Measurements from ENCODE around the gene PLD3. TPM values are rescaled to one million over a fixed set of nuclear protein-coding genes. Genes with fewer than 3 reads are reported as not detected.

Gene PLD3
- total RNA-seq, 1 donor: 136 TPM

GRCh38 chr19:40312533-40312932 is 36.0 kb upstream of the PLD3 start:
- Histone ChIP-seq H3K27me3 (ENCODE audit: insufficient read depth, low read length) (no peaks in the 10 kb centered on the region), H3K4me3 (ENCODE audit: insufficient read depth, low read length) (no peak overlapping the region), H3K9me3 (ENCODE audit: low read depth, low read length) (no peaks in the 10 kb centered on the region), H3K36me3 (ENCODE audit: insufficient read depth, low read length) (peaks cover 2% of the 10 kb centered on the region), H2AFZ (ENCODE audit: low read length) (no peak overlapping the region), H3K27ac (ENCODE audit: low read depth, low read length) (no peak overlapping the region), H3K4me1 (ENCODE audit: insufficient read depth, low read length) (no peaks in the 10 kb centered on the region), H4K20me1 (ENCODE audit: insufficient read depth, low read length) (no peaks in the 10 kb centered on the region), H3K4me2 (ENCODE audit: insufficient read depth, low read length) (no peak overlapping the region), H3K79me2 (ENCODE audit: insufficient read depth, low read length) (no peaks in the 10 kb centered on the region)
- no peak for DNase-seq (ENCODE audit: insufficient read length, low spot score, missing footprints)
- TF ChIP-seq, protein P1, sequence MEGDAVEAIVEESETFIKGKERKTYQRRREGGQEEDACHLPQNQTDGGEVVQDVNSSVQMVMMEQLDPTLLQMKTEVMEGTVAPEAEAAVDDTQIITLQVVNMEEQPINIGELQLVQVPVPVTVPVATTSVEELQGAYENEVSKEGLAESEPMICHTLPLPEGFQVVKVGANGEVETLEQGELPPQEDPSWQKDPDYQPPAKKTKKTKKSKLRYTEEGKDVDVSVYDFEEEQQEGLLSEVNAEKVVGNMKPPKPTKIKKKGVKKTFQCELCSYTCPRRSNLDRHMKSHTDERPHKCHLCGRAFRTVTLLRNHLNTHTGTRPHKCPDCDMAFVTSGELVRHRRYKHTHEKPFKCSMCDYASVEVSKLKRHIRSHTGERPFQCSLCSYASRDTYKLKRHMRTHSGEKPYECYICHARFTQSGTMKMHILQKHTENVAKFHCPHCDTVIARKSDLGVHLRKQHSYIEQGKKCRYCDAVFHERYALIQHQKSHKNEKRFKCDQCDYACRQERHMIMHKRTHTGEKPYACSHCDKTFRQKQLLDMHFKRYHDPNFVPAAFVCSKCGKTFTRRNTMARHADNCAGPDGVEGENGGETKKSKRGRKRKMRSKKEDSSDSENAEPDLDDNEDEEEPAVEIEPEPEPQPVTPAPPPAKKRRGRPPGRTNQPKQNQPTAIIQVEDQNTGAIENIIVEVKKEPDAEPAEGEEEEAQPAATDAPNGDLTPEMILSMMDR (IDR thresholded peaks at IDR 0.05; ENCODE audit: extremely low read depth, low read depth, low read length): no peak

- Histone ChIP-seq H3K27ac (ENCODE audit: low read depth, low read length) (no peak overlapping the region), H3K79me2 (ENCODE audit: insufficient read depth, low read length) (no peaks in the 10 kb centered on the region), H3K4me3 (ENCODE audit: insufficient read depth, low read length) (no peak overlapping the region), H3K9me3 (ENCODE audit: low read depth, low read length) (no peaks in the 10 kb centered on the region), H2AFZ (ENCODE audit: low read length) (no peak overlapping the region), H4K20me1 (ENCODE audit: insufficient read depth, low read length) (no peaks in the 10 kb centered on the region), H3K36me3 (ENCODE audit: insufficient read depth, low read length) (peaks cover 2% of the 10 kb centered on the region), H3K4me2 (ENCODE audit: insufficient read depth, low read length) (no peak overlapping the region), H3K4me1 (ENCODE audit: insufficient read depth, low read length) (no peaks in the 10 kb centered on the region), H3K27me3 (ENCODE audit: insufficient read depth, low read length) (no peaks in the 10 kb centered on the region)
- TF ChIP-seq, protein P1 (IDR thresholded peaks at IDR 0.05; ENCODE audit: extremely low read depth, low read depth, low read length): no peak
- DNase-seq (ENCODE audit: insufficient read length, low spot score, missing footprints): no peak
These were observed 35.1 kb upstream of the PLD3 start for GRCh38 chr19:40313229-40313983.

DNA sequence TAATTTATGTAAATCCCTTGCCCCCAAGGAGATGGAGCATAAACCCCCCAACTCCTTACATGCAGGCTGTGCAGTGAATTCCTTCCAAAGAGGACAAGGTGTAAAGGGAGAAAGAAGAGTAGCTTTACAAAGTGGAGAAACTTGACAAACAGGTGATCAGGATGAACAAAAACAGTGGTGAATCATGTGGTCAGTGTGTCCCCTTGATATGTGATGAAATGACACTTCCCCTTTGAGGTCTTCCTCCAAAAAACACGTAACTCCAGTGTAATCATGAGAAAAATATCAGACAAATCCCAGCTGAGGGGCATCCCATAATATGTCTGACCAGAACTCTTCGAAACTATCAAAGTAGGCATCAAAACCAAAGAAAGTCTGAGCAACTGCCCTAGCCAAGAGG is 33.8 kb upstream of the PLD3 start:
- H4K20me1 ChIP-seq (ENCODE audit: insufficient read depth, low read length): no peaks in the 10 kb centered on the region
- no peaks in the 10 kb centered on the region for H3K9me3 ChIP-seq (ENCODE audit: low read depth, low read length)
- no peak for DNase-seq (ENCODE audit: insufficient read length, low spot score, missing footprints)
- no peaks in the 10 kb centered on the region for H3K27me3 ChIP-seq (ENCODE audit: insufficient read depth, low read length)
- no peak overlapping the region for H2AFZ ChIP-seq (ENCODE audit: low read length)
- no peak overlapping the region for H3K4me2 ChIP-seq (ENCODE audit: insufficient read depth, low read length)
- TF ChIP-seq, protein P1 (IDR thresholded peaks at IDR 0.05; ENCODE audit: extremely low read depth, low read depth, low read length): no peak
- no peaks in the 10 kb centered on the region for H3K4me1 ChIP-seq (ENCODE audit: insufficient read depth, low read length)
- peaks cover 2% of the 10 kb centered on the region for H3K36me3 ChIP-seq (ENCODE audit: insufficient read depth, low read length)
- no peak overlapping the region for H3K27ac ChIP-seq (ENCODE audit: low read depth, low read length)
- no peaks in the 10 kb centered on the region for H3K79me2 ChIP-seq (ENCODE audit: insufficient read depth, low read length)
- no peak overlapping the region for H3K4me3 ChIP-seq (ENCODE audit: insufficient read depth, low read length)

DNA sequence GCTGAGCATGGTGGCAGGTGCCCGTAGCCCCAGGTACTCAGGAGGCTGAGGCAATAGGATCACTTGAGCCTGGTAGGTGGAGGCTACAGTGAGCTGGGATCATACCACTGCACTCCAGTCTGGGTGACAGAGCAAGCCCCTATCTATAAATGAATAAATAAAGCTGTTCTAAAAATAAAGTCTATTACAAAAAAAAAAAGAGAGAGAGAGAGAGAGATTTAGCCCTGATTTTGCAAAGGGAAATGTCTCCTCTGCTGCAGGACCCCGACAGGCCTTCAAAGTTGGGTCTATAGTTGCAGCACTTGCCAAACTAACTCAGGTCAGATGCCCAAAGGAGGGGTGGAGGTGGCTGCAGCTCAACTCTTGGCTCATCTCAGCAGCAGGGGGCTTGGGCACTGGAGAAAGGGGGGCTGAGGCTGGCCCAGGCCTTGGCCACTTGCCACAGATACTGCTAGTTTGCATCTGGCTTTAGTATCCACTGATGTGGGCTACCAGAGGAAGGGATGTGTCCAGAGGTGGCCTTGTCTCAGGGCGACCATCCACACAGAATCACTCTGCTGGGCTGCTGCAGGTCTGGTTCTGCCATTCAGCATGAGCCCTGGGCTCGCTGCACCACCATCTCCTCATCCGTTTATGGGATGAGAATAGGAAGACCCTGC is 32.6 kb upstream of the PLD3 start:
- no peak overlapping the region for H3K4me2 ChIP-seq (ENCODE audit: insufficient read depth, low read length)
- H3K9me3 ChIP-seq (ENCODE audit: low read depth, low read length): no peaks in the 10 kb centered on the region
- no peak overlapping the region for H3K27ac ChIP-seq (ENCODE audit: low read depth, low read length)
- H3K27me3 ChIP-seq (ENCODE audit: insufficient read depth, low read length): no peaks in the 10 kb centered on the region
- H3K36me3 ChIP-seq (ENCODE audit: insufficient read depth, low read length): peaks cover 2% of the 10 kb centered on the region
- H4K20me1 ChIP-seq (ENCODE audit: insufficient read depth, low read length): no peaks in the 10 kb centered on the region
- no peaks in the 10 kb centered on the region for H3K79me2 ChIP-seq (ENCODE audit: insufficient read depth, low read length)
- H3K4me1 ChIP-seq (ENCODE audit: insufficient read depth, low read length): no peaks in the 10 kb centered on the region
- no peak for DNase-seq (ENCODE audit: insufficient read length, low spot score, missing footprints)
- TF ChIP-seq, protein P1 (IDR thresholded peaks at IDR 0.05; ENCODE audit: extremely low read depth, low read depth, low read length): no peak
- no peak overlapping the region for H3K4me3 ChIP-seq (ENCODE audit: insufficient read depth, low read length)
- no peak overlapping the region for H2AFZ ChIP-seq (ENCODE audit: low read length)
